Measurements from ENCODE around the gene NUMA1. TPM values are rescaled to one million over a fixed set of nuclear protein-coding genes. Genes with fewer than 3 reads are reported as not detected.

NUMA1 gene
- total and polyA plus RNA-seq, 9 of the 15 experiments (the other 6 are each of a cell fraction or from before 2014, with no cell fraction given), result 4.1 to 104 (median 51.2) TPM

DNA sequence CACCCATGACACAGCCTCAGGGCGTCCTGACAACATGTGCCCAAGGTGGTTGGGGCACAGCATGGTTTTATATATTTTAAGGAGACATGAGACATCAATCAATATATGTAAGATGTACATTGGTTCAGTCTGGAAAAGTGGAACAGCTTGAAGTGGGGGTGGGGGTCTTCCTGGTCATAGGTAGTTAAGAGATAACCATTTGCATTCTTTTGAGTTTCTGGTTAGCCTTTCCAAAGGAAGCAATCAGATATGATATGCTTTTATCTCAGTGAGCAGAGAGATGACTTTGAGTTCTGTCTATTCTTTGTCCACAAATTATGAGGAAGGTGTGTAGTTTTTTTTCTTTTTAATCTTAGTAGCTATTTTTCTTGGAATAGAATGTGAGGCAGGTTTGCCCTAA is 42.3 kb upstream of the NUMA1 start (continued):
- TF ChIP-seq, protein P1, sequence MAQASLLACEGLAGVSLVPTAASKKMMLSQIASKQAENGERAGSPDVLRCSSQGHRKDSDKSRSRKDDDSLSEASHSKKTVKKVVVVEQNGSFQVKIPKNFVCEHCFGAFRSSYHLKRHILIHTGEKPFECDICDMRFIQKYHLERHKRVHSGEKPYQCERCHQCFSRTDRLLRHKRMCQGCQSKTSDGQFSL (CRISPR knock-in tag; IDR thresholded peaks at IDR 0.05), result no peak
- TF ChIP-seq, protein P1 (tag; IDR thresholded peaks at IDR 0.05), result no peak
- no peak for TF ChIP-seq BRD4 (IDR thresholded peaks at IDR 0.05)
- TF ChIP-seq RCOR1 (IDR thresholded peaks at IDR 0.05; ENCODE audit: borderline replicate concordance in 1 of 2, low read depth in 2 of 2, low read length in 2 of 2), result peak in 1 of 2 experiments; percentile 52; a peak in 1 of 4 replicates
- TF ChIP-seq, protein P2, sequence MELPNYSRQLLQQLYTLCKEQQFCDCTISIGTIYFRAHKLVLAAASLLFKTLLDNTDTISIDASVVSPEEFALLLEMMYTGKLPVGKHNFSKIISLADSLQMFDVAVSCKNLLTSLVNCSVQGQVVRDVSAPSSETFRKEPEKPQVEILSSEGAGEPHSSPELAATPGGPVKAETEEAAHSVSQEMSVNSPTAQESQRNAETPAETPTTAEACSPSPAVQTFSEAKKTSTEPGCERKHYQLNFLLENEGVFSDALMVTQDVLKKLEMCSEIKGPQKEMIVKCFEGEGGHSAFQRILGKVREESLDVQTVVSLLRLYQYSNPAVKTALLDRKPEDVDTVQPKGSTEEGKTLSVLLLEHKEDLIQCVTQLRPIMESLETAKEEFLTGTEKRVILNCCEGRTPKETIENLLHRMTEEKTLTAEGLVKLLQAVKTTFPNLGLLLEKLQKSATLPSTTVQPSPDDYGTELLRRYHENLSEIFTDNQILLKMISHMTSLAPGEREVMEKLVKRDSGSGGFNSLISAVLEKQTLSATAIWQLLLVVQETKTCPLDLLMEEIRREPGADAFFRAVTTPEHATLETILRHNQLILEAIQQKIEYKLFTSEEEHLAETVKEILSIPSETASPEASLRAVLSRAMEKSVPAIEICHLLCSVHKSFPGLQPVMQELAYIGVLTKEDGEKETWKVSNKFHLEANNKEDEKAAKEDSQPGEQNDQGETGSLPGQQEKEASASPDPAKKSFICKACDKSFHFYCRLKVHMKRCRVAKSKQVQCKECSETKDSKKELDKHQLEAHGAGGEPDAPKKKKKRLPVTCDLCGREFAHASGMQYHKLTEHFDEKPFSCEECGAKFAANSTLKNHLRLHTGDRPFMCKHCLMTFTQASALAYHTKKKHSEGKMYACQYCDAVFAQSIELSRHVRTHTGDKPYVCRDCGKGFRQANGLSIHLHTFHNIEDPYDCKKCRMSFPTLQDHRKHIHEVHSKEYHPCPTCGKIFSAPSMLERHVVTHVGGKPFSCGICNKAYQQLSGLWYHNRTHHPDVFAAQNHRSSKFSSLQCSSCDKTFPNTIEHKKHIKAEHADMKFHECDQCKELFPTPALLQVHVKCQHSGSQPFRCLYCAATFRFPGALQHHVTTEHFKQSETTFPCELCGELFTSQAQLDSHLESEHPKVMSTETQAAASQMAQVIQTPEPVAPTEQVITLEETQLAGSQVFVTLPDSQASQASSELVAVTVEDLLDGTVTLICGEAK (IDR thresholded peaks at IDR 0.05), result no peak
- TF ChIP-seq, protein P2 (CRISPR knock-in tag; IDR thresholded peaks at IDR 0.05), result no peak
- TF ChIP-seq BRCA1 (IDR thresholded peaks at IDR 0.05), result no peak
- TF ChIP-seq BRCA1 (CRISPR knock-in tag; IDR thresholded peaks at IDR 0.05), result no peak
- no peak for TF ChIP-seq ATF7 (IDR thresholded peaks at IDR 0.05)
- TF ChIP-seq NCOA4 (IDR thresholded peaks at IDR 0.05; ENCODE audit: partially characterized antibody), result no peak
- peak; percentile 59; the same call in 1 of the 2 replicates for TF ChIP-seq ADNP (tag; IDR thresholded peaks at IDR 0.05)
- TF ChIP-seq POLR2A (conservative IDR thresholded peaks at IDR 0.05), result no peak
- TF ChIP-seq POLR3A (IDR thresholded peaks at IDR 0.05; ENCODE audit: borderline replicate concordance, extremely low read depth, insufficient read depth, insufficient read length), result no peak
- TF ChIP-seq FOSL1 (tag; conservative IDR thresholded peaks at IDR 0.05), result 0 out of 2 replicates have a peak, but pooled peaks have one; percentile 13
- TF ChIP-seq SNRNP70 (optimal IDR thresholded peaks at IDR 0.05; ENCODE audit: low read depth, low read length), result no peak
- TF ChIP-seq, protein P3, sequence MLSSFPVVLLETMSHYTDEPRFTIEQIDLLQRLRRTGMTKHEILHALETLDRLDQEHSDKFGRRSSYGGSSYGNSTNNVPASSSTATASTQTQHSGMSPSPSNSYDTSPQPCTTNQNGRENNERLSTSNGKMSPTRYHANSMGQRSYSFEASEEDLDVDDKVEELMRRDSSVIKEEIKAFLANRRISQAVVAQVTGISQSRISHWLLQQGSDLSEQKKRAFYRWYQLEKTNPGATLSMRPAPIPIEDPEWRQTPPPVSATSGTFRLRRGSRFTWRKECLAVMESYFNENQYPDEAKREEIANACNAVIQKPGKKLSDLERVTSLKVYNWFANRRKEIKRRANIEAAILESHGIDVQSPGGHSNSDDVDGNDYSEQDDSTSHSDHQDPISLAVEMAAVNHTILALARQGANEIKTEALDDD (IDR thresholded peaks at IDR 0.05), result peak; percentile 97
- TF ChIP-seq MCM2 (IDR thresholded peaks at IDR 0.05; ENCODE audit: low read depth), result no peak
- TF ChIP-seq RBBP5 (IDR thresholded peaks at IDR 0.05; ENCODE audit: borderline replicate concordance, insufficient read depth, low read length, poor library complexity, severe bottlenecking), result no peak
- TF ChIP-seq CBFA2T3 (IDR thresholded peaks at IDR 0.05), result peak; percentile 76
- TF ChIP-seq TGIF2 (CRISPR knock-in tag; IDR thresholded peaks at IDR 0.05), result no peak
- TF ChIP-seq ZNF3 (CRISPR knock-in tag; IDR thresholded peaks at IDR 0.05), result no peak

All from K562 (cell line).